HEK293T (cell line): ENCODE results near the gene ACP4.
A peak's percentile ranks its signal among the peaks of the same experiment; 100 is the strongest.

ENCODE experiments used
- CTCF ChIA-PET: fragments of 350-600 bp; formaldehyde crosslinking; extraction: SDS; loops from one replicate; lab custom pipeline; 2021; ENCODE audit warnings: antibody characterized with exemption, inconsistent platforms; lab: Yijun Ruan, JAX
- POLR2A ChIA-PET: fragments of 350-600 bp; formaldehyde crosslinking; extraction: SDS; loops from one replicate; lab custom pipeline; 2020; ENCODE audit warnings: antibody characterized with exemption, inconsistent platforms; lab: Yijun Ruan, JAX
- DNase-seq: peaks from one replicate; pipeline ENCODE4 v3.0.0; 2012; ENCODE audit warnings: mixed read lengths; ENCODE audit errors: extremely low spot score
- ARNT ChIP-seq: fragments of 450-650 bp; IDR thresholded peaks from 2 replicates; pipeline ENCODE4 v1.6.1; 2017; ENCODE audit warnings: mild to moderate bottlenecking
- BHLHE40 ChIP-seq: fragments of 450-650 bp; IDR thresholded peaks from 2 replicates; pipeline ENCODE4 v1.6.1; 2016; ENCODE audit warnings: mild to moderate bottlenecking, moderate library complexity, borderline replicate concordance
- CTBP1 ChIP-seq: fragments of 450-650 bp; IDR thresholded peaks from 2 replicates; pipeline ENCODE4 v1.6.1; 2016; ENCODE audit warnings: borderline replicate concordance
- ELF4 ChIP-seq: fragments of 450-650 bp; IDR thresholded peaks from 2 replicates; pipeline ENCODE4 v1.6.1; 2017; ENCODE audit warnings: antibody characterized with exemption
- FOXA1 ChIP-seq: fragments of 450-650 bp; IDR thresholded peaks from 2 replicates; pipeline ENCODE4 v1.6.1; 2016; ENCODE audit warnings: mild to moderate bottlenecking
- FOXK2 ChIP-seq: fragments of 450-650 bp; IDR thresholded peaks from 2 replicates; pipeline ENCODE4 v1.6.1; 2016; ENCODE audit warnings: mild to moderate bottlenecking
- FOXM1 ChIP-seq: fragments of 450-650 bp; IDR thresholded peaks from 2 replicates; pipeline ENCODE4 v1.6.1; 2017; ENCODE audit warnings: mild to moderate bottlenecking, borderline replicate concordance
- HDGF ChIP-seq: fragments of 450-650 bp; IDR thresholded peaks from 2 replicates; pipeline ENCODE4 v1.6.1; 2017; ENCODE audit warnings: antibody characterized with exemption, borderline replicate concordance
- L3MBTL2 ChIP-seq: fragments of 450-650 bp; conservative IDR thresholded peaks from 2 replicates; pipeline ENCODE4 v1.6.1; 2016; ENCODE audit warnings: mild to moderate bottlenecking
- LEF1 ChIP-seq: fragments of 450-650 bp; IDR thresholded peaks from 2 replicates; pipeline ENCODE4 v1.6.1; 2017; ENCODE audit warnings: mild to moderate bottlenecking, borderline replicate concordance
- NFRKB ChIP-seq: fragments of 450-650 bp; IDR thresholded peaks from 2 replicates; pipeline ENCODE4 v1.6.1; 2016; ENCODE audit warnings: mild to moderate bottlenecking, moderate library complexity
- PKNOX1 ChIP-seq: fragments of 450-650 bp; IDR thresholded peaks from 2 replicates; pipeline ENCODE4 v1.6.1; 2016
- SP1 ChIP-seq: fragments of 450-650 bp; IDR thresholded peaks from 2 replicates; pipeline ENCODE4 v1.6.1; 2017
- SUZ12 ChIP-seq: fragments of 450-650 bp; IDR thresholded peaks from 2 replicates; pipeline ENCODE4 v1.6.1; 2016; ENCODE audit warnings: mild to moderate bottlenecking
- TARDBP ChIP-seq: fragments of 450-650 bp; IDR thresholded peaks from 2 replicates; pipeline ENCODE4 v1.6.1; 2016
- ZNF384 ChIP-seq: fragments of 450-650 bp; IDR thresholded peaks from 2 replicates; pipeline ENCODE4 v1.6.1; 2016

ACP4 gene

GRCh38 chr19:50835785-50836542, 45.7 kb downstream of the ACP4 start:
- CTCF ChIA-PET, result no interaction called here
- TF ChIP-seq TARDBP, result no peak
- no peak for TF ChIP-seq FOXM1
- TF ChIP-seq FOXK2, result no peak
- 0 out of 2 replicates have a peak, but pooled peaks have one; percentile 7 for TF ChIP-seq PKNOX1
- peak; percentile 53; the same call in 1 of the 2 replicates for TF ChIP-seq L3MBTL2
- TF ChIP-seq LEF1, result no peak
- POLR2A ChIA-PET, result interaction anchor here (1.0 kb wide), 1 partner anchor 31 kb away, joined by 3 read pairs; no protein-coding TSS in a partner anchor
- DNase-seq, result peak; percentile 87

- DNase-seq, result no peak
- CTCF ChIA-PET, result no interaction called here
- POLR2A ChIA-PET, result no interaction called here
- no peak for TF ChIP-seq PKNOX1
- no peak for TF ChIP-seq ELF4
- no peak for TF ChIP-seq HDGF
- no peak for TF ChIP-seq FOXA1
- no peak for TF ChIP-seq CTBP1
- no peak for TF ChIP-seq TARDBP
- TF ChIP-seq BHLHE40, result no peak
- no peak for TF ChIP-seq L3MBTL2
- no peak for TF ChIP-seq ZNF384
- no peak for TF ChIP-seq SUZ12
- TF ChIP-seq FOXM1, result no peak
- TF ChIP-seq FOXK2, result no peak
- no peak for TF ChIP-seq NFRKB
- TF ChIP-seq ARNT, result no peak
Observed at GRCh38 chr19:50836543-50837195, 46.5 kb downstream of the ACP4 start.

- no peak for DNase-seq
- TF ChIP-seq FOXA1 (no peak), PKNOX1 (no peak), SUZ12 (no peak), HDGF (no peak), BHLHE40 (no peak), ARNT (no peak), CTBP1 (no peak)
- ChIA-PET CTCF (interaction anchor here (0.9 kb wide), 1 partner anchor 85 kb away, joined by 5 read pairs; no protein-coding TSS in a partner anchor), POLR2A (no interaction called here)
Observed at GRCh38 chr19:50837300-50837699, 47.1 kb downstream of the ACP4 start.

GRCh38 chr19:50838239-50838638, 48.0 kb downstream of the ACP4 start:
- peak; percentile 55 for DNase-seq
- TF ChIP-seq FOXM1 (no peak), HDGF (no peak)
- CTCF ChIA-PET, result interaction anchor here (0.9 to 1.0 kb wide), 2 partner anchors 36 to 84 kb away, joined by 3 to 5 read pairs; no protein-coding TSS in a partner anchor
- POLR2A ChIA-PET, result interaction anchor here (1.1 kb wide), 1 partner anchor 33 kb away, joined by 3 read pairs; no protein-coding TSS in a partner anchor

- ChIA-PET CTCF (interaction anchor here (0.6 kb wide), 1 partner anchor 76 kb away, joined by 5 read pairs; no protein-coding TSS in a partner anchor), POLR2A (interaction anchor here (0.6 kb wide), 1 partner anchor 35 kb away, joined by 3 read pairs; no protein-coding TSS in a partner anchor)
- DNase-seq, result no peak
- TF ChIP-seq FOXA1 (no peak), ZNF384 (no peak), NFRKB (no peak), SUZ12 (no peak), ELF4 (no peak), CTBP1 (no peak), ARNT (no peak), SP1 (no peak), L3MBTL2 (no peak), FOXM1 (no peak), LEF1 (no peak), HDGF (no peak), PKNOX1 (no peak), TARDBP (no peak), FOXK2 (no peak), BHLHE40 (no peak)
Observed at GRCh38 chr19:50839712-50840655, 49.8 kb downstream of the ACP4 start.
